ENCODE data around the gene B3GALT4.

- TF ChIP-seq CTCF (IDR thresholded peaks at IDR 0.05) (no peak), EZH2 (IDR thresholded peaks at IDR 0.05; ENCODE audit: borderline replicate concordance, insufficient read depth, low read depth, low read length, poor library complexity, severe bottlenecking) (no peak)
Observed at GRCh38 chr6:33279971-33280511, 3.1 kb downstream of the B3GALT4 start.

All from B cell (primary cell).